ENCODE data around the gene PHLDB3. TPM values are rescaled to one million over a fixed set of nuclear protein-coding genes. Genes with fewer than 3 reads are reported as not detected.
A peak's percentile ranks its signal among the peaks of the same experiment; 100 is the strongest.

Gene PHLDB3
- total and polyA plus RNA-seq, 4 donors = 5.8 to 23.4 (median 7.9) TPM

GRCh38 chr19:43439709-43440063 lies 64.9 kb downstream of the PHLDB3 start:
- TF ChIP-seq, protein P1, sequence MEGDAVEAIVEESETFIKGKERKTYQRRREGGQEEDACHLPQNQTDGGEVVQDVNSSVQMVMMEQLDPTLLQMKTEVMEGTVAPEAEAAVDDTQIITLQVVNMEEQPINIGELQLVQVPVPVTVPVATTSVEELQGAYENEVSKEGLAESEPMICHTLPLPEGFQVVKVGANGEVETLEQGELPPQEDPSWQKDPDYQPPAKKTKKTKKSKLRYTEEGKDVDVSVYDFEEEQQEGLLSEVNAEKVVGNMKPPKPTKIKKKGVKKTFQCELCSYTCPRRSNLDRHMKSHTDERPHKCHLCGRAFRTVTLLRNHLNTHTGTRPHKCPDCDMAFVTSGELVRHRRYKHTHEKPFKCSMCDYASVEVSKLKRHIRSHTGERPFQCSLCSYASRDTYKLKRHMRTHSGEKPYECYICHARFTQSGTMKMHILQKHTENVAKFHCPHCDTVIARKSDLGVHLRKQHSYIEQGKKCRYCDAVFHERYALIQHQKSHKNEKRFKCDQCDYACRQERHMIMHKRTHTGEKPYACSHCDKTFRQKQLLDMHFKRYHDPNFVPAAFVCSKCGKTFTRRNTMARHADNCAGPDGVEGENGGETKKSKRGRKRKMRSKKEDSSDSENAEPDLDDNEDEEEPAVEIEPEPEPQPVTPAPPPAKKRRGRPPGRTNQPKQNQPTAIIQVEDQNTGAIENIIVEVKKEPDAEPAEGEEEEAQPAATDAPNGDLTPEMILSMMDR (IDR thresholded peaks at IDR 0.05; ENCODE audit: control extremely low read depth, extremely low read depth) = no peak
- no peak overlapping the region for H3K9ac ChIP-seq (ENCODE audit: insufficient read depth in 1 of 2, low read length in 2 of 2)
- peaks cover 0 to 6% (median 2%) of the 10 kb centered on the region in 5 donors for H3K4me1 ChIP-seq (ENCODE audit: control insufficient read depth in 5 of 5, insufficient read depth in 5 of 5, low read length in 5 of 5)

DNA sequence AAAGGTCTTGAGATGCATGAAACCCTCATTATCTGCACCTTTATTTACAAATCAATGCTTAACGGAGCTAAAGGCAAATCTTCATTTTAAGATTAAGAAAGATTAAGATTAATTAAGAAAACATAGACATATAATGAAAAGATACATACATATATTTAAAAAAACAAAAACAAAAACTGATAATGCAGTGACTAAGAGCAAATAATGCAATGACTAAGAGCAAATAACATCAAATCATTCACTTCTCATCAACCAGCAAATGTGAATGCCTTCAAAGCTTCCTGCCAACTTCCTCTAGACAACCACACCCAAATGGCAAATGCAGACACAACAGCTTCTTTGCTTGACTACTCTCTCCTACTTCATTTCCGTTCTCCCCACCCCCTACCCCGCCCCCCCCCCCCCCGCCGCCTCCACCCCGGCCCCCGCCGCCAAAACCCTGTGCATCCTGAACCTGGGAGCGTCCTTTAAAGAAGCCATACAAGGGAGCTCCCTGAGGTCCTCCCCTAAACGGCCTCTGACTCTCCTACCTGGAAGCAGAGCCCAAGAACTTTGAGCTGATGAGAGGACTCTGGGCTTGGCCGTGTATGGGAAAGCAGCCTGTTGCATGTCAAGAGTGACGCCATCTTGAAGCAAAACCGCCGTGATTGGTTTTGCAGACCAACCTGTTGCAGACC lies 65.4 kb downstream of the PHLDB3 start:
- no peaks in the 10 kb centered on the region for H3K36me3 ChIP-seq (ENCODE audit: control insufficient read depth in 4 of 4, insufficient read depth in 4 of 4, low read length in 4 of 4)
- peaks cover 0 to 6% (median 2%) of the 10 kb centered on the region in 5 donors for H3K4me1 ChIP-seq (ENCODE audit: control insufficient read depth in 5 of 5, insufficient read depth in 5 of 5, low read length in 5 of 5)
- WGBS, 2 donors = 36 to 43% methylated on average over 13 to 14 of the region's 14 CpGs
- no peak overlapping the region for H3K4me3 ChIP-seq
- DNase-seq (peak in 2 of 3 donors; percentile 43 to 59), ATAC-seq (ENCODE audit: insufficient read depth, low FRiP score) (no peak)
- H3K27ac ChIP-seq (ENCODE audit: low read depth in 1 of 2, low read length in 1 of 2) = peak overlapping the region in 1 of 2 donors; percentile 51
- H3K9me3 ChIP-seq (ENCODE audit: control insufficient read depth in 4 of 4, insufficient read depth in 3 of 4, low read length in 3 of 4) = no peaks in the 10 kb centered on the region
- TF ChIP-seq, protein P1 (IDR thresholded peaks at IDR 0.05; ENCODE audit: control extremely low read depth, extremely low read depth) = no peak
- no peak overlapping the region for H3K9ac ChIP-seq (ENCODE audit: insufficient read depth in 1 of 2, low read length in 2 of 2)
- no peaks in the 10 kb centered on the region for H3K27me3 ChIP-seq (ENCODE audit: control insufficient read depth in 3 of 3, insufficient read depth in 3 of 3, low read length in 2 of 3)

More at GRCh38 chr19:43439709-43440063, 64.9 kb downstream of the PHLDB3 start:
- H3K4me3 ChIP-seq = no peak overlapping the region
- ATAC-seq (ENCODE audit: insufficient read depth, low FRiP score) (no peak), DNase-seq (no peak)
- no peaks in the 10 kb centered on the region for H3K9me3 ChIP-seq (ENCODE audit: control insufficient read depth in 4 of 4, insufficient read depth in 3 of 4, low read length in 3 of 4)
- no peaks in the 10 kb centered on the region for H3K36me3 ChIP-seq (ENCODE audit: control insufficient read depth in 4 of 4, insufficient read depth in 4 of 4, low read length in 4 of 4)
- H3K27me3 ChIP-seq (ENCODE audit: control insufficient read depth in 3 of 3, insufficient read depth in 3 of 3, low read length in 2 of 3) = no peaks in the 10 kb centered on the region
- no peak overlapping the region for H3K27ac ChIP-seq (ENCODE audit: low read depth in 1 of 2, low read length in 1 of 2)

DNA sequence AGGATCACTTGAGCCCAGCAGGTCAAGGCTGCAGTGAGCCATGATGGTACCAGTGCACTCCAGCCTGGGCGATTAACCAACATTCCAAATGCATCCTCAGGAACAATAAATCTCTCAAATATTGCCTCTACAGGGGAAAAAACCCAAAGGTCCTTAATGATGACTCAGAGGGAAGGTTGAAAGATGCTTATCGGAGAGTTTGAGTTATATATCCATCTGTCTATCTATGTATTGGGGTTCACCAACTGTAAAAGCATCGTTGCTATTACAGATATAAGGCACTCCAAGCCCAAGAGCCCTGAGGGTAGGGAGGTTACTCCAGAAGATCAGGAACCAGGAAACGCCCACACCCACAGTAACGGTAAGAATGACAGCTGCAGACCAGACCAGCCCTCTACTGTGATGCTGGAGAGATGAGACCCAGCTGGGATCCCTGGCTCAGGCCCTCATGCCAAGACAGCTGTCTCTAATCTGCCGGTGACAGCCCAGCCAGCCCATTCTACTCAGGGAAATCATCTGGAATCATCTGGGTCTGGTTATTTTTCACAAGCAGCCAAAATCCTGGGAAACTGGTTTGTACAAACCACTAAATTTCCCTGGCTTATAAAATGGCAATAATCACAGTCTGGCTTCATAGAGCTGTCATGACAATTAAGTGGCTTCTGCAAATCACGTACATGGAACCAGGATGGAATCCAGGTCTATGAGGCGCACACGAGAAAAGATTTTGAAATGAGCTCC lies 66.1 kb downstream of the PHLDB3 start:
- ATAC-seq (ENCODE audit: insufficient read depth, low FRiP score) (peak; percentile 55), DNase-seq (peak; percentile 84 to 91 (median 87))
- TF ChIP-seq, protein P1 (IDR thresholded peaks at IDR 0.05; ENCODE audit: control extremely low read depth, extremely low read depth) = no peak

More for the DNA sequence above, 66.1 kb downstream of the PHLDB3 start:
- peak overlapping the region in 1 of 2 donors; percentile 51 for H3K27ac ChIP-seq (ENCODE audit: low read depth in 1 of 2, low read length in 1 of 2)
- no peaks in the 10 kb centered on the region for H3K27me3 ChIP-seq (ENCODE audit: control insufficient read depth in 3 of 3, insufficient read depth in 3 of 3, low read length in 2 of 3)
- no peaks in the 10 kb centered on the region for H3K36me3 ChIP-seq (ENCODE audit: control insufficient read depth in 4 of 4, insufficient read depth in 4 of 4, low read length in 4 of 4)
- H3K9me3 ChIP-seq (ENCODE audit: control insufficient read depth in 4 of 4, insufficient read depth in 3 of 4, low read length in 3 of 4) = no peaks in the 10 kb centered on the region
- no peak overlapping the region for H3K4me3 ChIP-seq
- no peak overlapping the region for H3K9ac ChIP-seq (ENCODE audit: insufficient read depth in 1 of 2, low read length in 2 of 2)
- WGBS, 2 donors = 59 to 67% methylated on average over 9 of the region's 9 CpGs
- H3K4me1 ChIP-seq (ENCODE audit: control insufficient read depth in 5 of 5, insufficient read depth in 5 of 5, low read length in 5 of 5) = peaks cover 0 to 6% (median 2%) of the 10 kb centered on the region in 5 donors
